Measurements from ENCODE around the gene CELSR1. TPM values are rescaled to one million over a fixed set of nuclear protein-coding genes. Genes with fewer than 3 reads are reported as not detected.
"Not testable (repeated sequence)": the region's sequence is repeated elsewhere in the genome, so short reads cannot be mapped to it uniquely, and the experiment has no call there.

CELSR1 gene
- total RNA-seq, 2 donors from 2014 or later: 0.14 to 0.45 TPM

- Mint-ChIP-seq H3K27ac (no peak overlapping the region), H3K36me3 (no peaks in the 10 kb centered on the region), H3K9me3 (no peaks in the 10 kb centered on the region), H3K4me3 (no peak overlapping the region), H3K4me1 (ENCODE audit: low read depth in 2 of 2) (no peaks in the 10 kb centered on the region), H3K27me3 (no peaks in the 10 kb centered on the region)
- DNase-seq (ENCODE audit: low spot score): no peak
- no peak for ATAC-seq
Observed at GRCh38 chr22:46512683-46513082, 24.7 kb downstream of the CELSR1 start.

- Mint-ChIP-seq H3K27me3 (no peaks in the 10 kb centered on the region), H3K27ac (no peak overlapping the region), H3K36me3 (no peaks in the 10 kb centered on the region), H3K4me1 (ENCODE audit: low read depth in 2 of 2) (no peaks in the 10 kb centered on the region), H3K9me3 (no peaks in the 10 kb centered on the region), H3K4me3 (no peak overlapping the region)
- DNase-seq (ENCODE audit: low spot score): no peak
- no peak for ATAC-seq
Observed at GRCh38 chr22:46512039-46512370, 25.4 kb downstream of the CELSR1 start.

- no peak for ATAC-seq
- Mint-ChIP-seq H3K36me3 (no peaks in the 10 kb centered on the region), H3K27me3 (no peaks in the 10 kb centered on the region), H3K4me1 (ENCODE audit: low read depth in 2 of 2) (no peaks in the 10 kb centered on the region), H3K4me3 (no peak overlapping the region), H3K27ac (no peak overlapping the region), H3K9me3 (no peaks in the 10 kb centered on the region)
- DNase-seq (ENCODE audit: low spot score): no peak
Observed at GRCh38 chr22:46511151-46512038, 26.0 kb downstream of the CELSR1 start.

GRCh38 chr22:46509416-46510089, 27.9 kb downstream of the CELSR1 start:
- H3K27ac Mint-ChIP-seq: no peak overlapping the region
- no peaks in the 10 kb centered on the region for H3K9me3 Mint-ChIP-seq
- ATAC-seq (no peak), DNase-seq (ENCODE audit: low spot score) (no peak)
- H3K36me3 Mint-ChIP-seq: no peaks in the 10 kb centered on the region
- H3K4me1 Mint-ChIP-seq (ENCODE audit: low read depth in 2 of 2): no peaks in the 10 kb centered on the region
- no peak overlapping the region for H3K4me3 Mint-ChIP-seq
- H3K27me3 Mint-ChIP-seq: no peaks in the 10 kb centered on the region

- Mint-ChIP-seq H3K4me3 (no peak overlapping the region), H3K27ac (no peak overlapping the region), H3K27me3 (no peaks in the 10 kb centered on the region), H3K9me3 (no peaks in the 10 kb centered on the region), H3K36me3 (no peaks in the 10 kb centered on the region), H3K4me1 (ENCODE audit: low read depth in 2 of 2) (no peaks in the 10 kb centered on the region)
- ATAC-seq (no peak), DNase-seq (ENCODE audit: low spot score) (no peak)
Observed at GRCh38 chr22:46508491-46508999, 28.9 kb downstream of the CELSR1 start.

- no peaks in the 10 kb centered on the region for H3K9me3 Mint-ChIP-seq
- H3K4me1 Mint-ChIP-seq (ENCODE audit: low read depth in 2 of 2): no peaks in the 10 kb centered on the region
- H3K27ac Mint-ChIP-seq: no peak overlapping the region
- no peaks in the 10 kb centered on the region for H3K36me3 Mint-ChIP-seq
- no peak for DNase-seq (ENCODE audit: low spot score)
- H3K4me3 Mint-ChIP-seq: no peak overlapping the region
- H3K27me3 Mint-ChIP-seq: no peaks in the 10 kb centered on the region
- ATAC-seq: peak in 1 of 2 donors; percentile 19
Observed at GRCh38 chr22:46507451-46508425, 29.7 kb downstream of the CELSR1 start.

- DNase-seq (ENCODE audit: low spot score) (no peak), ATAC-seq (no peak)
- Mint-ChIP-seq H3K27ac (no peak overlapping the region), H3K9me3 (no peaks in the 10 kb centered on the region), H3K27me3 (peaks cover 7 to 11% of the 10 kb centered on the region in 2 donors), H3K4me3 (no peak overlapping the region), H3K4me1 (ENCODE audit: low read depth in 2 of 2) (peaks cover 3% of the 10 kb centered on the region in 2 donors), H3K36me3 (no peaks in the 10 kb centered on the region)
Observed at GRCh38 chr22:46504584-46504983, 32.8 kb downstream of the CELSR1 start.

- no peak for DNase-seq (ENCODE audit: low spot score)
- no peaks in the 10 kb centered on the region for H3K36me3 Mint-ChIP-seq
- no peak for ATAC-seq
- peaks cover 7 to 9% of the 10 kb centered on the region in 2 donors for H3K4me1 Mint-ChIP-seq (ENCODE audit: low read depth in 2 of 2)
- H3K27ac Mint-ChIP-seq: no peak overlapping the region
- peaks cover 15 to 17% of the 10 kb centered on the region in 2 donors for H3K27me3 Mint-ChIP-seq
- H3K4me3 Mint-ChIP-seq: no peak overlapping the region
- no peaks in the 10 kb centered on the region for H3K9me3 Mint-ChIP-seq
Observed at GRCh38 chr22:46502440-46503175, 34.8 kb downstream of the CELSR1 start.

GRCh38 chr22:46501701-46502100, 35.7 kb downstream of the CELSR1 start:
- Mint-ChIP-seq H3K27ac (no peak overlapping the region), H3K4me3 (no peak overlapping the region), H3K4me1 (ENCODE audit: low read depth in 2 of 2) (peaks cover 7 to 9% of the 10 kb centered on the region in 2 donors), H3K27me3 (peaks cover 15 to 17% of the 10 kb centered on the region in 2 donors), H3K36me3 (no peaks in the 10 kb centered on the region), H3K9me3 (no peaks in the 10 kb centered on the region)
- DNase-seq (ENCODE audit: low spot score) (no peak), ATAC-seq (no peak)

GRCh38 chr22:46501265-46501664, 36.2 kb downstream of the CELSR1 start:
- not testable (repeated sequence) for H3K4me3 Mint-ChIP-seq; H3K4me1 Mint-ChIP-seq (ENCODE audit: low read depth in 2 of 2); H3K9me3 Mint-ChIP-seq; H3K36me3 Mint-ChIP-seq; ATAC-seq; H3K27ac Mint-ChIP-seq; DNase-seq (ENCODE audit: low spot score)
- H3K27me3 Mint-ChIP-seq: peaks cover 15 to 17% of the 10 kb centered on the region in 2 donors

- H3K4me1 Mint-ChIP-seq (ENCODE audit: low read depth in 2 of 2): peaks cover 7 to 9% of the 10 kb centered on the region in 2 donors
- no peak overlapping the region for H3K27ac Mint-ChIP-seq
- DNase-seq (ENCODE audit: low spot score) (no peak), ATAC-seq (no peak)
- H3K36me3 Mint-ChIP-seq: no peaks in the 10 kb centered on the region
- H3K4me3 Mint-ChIP-seq: no peak overlapping the region
- peaks cover 15 to 17% of the 10 kb centered on the region in 2 donors for H3K27me3 Mint-ChIP-seq
- H3K9me3 Mint-ChIP-seq: no peaks in the 10 kb centered on the region
Observed at GRCh38 chr22:46500201-46500600, 37.2 kb downstream of the CELSR1 start.

- no peak overlapping the region for H3K27ac Mint-ChIP-seq
- ATAC-seq (no peak), DNase-seq (ENCODE audit: low spot score) (no peak)
- H3K27me3 Mint-ChIP-seq: peaks cover 15 to 17% of the 10 kb centered on the region in 2 donors
- H3K4me3 Mint-ChIP-seq: no peak overlapping the region
- no peaks in the 10 kb centered on the region for H3K36me3 Mint-ChIP-seq
- peaks cover 7 to 9% of the 10 kb centered on the region in 2 donors for H3K4me1 Mint-ChIP-seq (ENCODE audit: low read depth in 2 of 2)
- no peaks in the 10 kb centered on the region for H3K9me3 Mint-ChIP-seq
Observed at GRCh38 chr22:46499805-46500189, 37.6 kb downstream of the CELSR1 start.

- Mint-ChIP-seq H3K9me3 (no peaks in the 10 kb centered on the region), H3K4me1 (ENCODE audit: low read depth in 2 of 2) (peaks cover 0 to 10% of the 10 kb centered on the region in 2 donors), H3K4me3 (no peak overlapping the region), H3K36me3 (no peaks in the 10 kb centered on the region), H3K27ac (no peak overlapping the region), H3K27me3 (peaks cover 0 to 5% of the 10 kb centered on the region in 2 donors)
- ATAC-seq: no peak
- DNase-seq (ENCODE audit: low spot score): no peak
Observed at GRCh38 chr22:46491946-46492345, 45.5 kb downstream of the CELSR1 start.
